AG09319 (cell line): ENCODE results near the gene PCDHGC3.

Source experiments
- DNase-seq: peaks from one replicate; pipeline ENCODE4 v3.0.0-alpha.2; 2010; ENCODE audit warnings: low read depth; ENCODE audit errors: extremely low read depth
- TF ChIP-seq, protein P1 (sequence below): IDR thresholded peaks from 2 replicates; pipeline ENCODE4 v1.5.1; 2011; ENCODE audit warnings: low read depth, mild to moderate bottlenecking, inconsistent platforms, low read length, moderate library complexity

PCDHGC3 gene

DNA sequence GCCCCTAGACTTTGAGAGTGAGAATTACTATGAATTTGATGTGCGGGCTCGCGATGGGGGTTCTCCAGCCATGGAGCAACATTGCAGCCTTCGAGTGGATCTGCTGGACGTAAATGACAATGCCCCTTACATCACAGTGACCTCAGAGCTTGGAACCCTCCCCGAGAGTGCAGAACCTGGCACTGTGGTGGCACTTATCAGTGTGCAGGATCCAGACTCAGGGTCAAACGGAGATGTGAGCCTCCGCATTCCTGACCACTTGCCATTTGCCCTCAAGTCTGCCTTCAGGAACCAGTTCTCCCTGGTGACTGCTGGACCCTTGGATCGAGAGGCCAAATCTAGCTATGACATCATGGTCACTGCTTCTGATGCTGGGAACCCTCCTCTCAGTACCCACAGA lies 10.3 kb downstream of the PCDHGC3 start:
- no peak for DNase-seq
- TF ChIP-seq, protein P1, sequence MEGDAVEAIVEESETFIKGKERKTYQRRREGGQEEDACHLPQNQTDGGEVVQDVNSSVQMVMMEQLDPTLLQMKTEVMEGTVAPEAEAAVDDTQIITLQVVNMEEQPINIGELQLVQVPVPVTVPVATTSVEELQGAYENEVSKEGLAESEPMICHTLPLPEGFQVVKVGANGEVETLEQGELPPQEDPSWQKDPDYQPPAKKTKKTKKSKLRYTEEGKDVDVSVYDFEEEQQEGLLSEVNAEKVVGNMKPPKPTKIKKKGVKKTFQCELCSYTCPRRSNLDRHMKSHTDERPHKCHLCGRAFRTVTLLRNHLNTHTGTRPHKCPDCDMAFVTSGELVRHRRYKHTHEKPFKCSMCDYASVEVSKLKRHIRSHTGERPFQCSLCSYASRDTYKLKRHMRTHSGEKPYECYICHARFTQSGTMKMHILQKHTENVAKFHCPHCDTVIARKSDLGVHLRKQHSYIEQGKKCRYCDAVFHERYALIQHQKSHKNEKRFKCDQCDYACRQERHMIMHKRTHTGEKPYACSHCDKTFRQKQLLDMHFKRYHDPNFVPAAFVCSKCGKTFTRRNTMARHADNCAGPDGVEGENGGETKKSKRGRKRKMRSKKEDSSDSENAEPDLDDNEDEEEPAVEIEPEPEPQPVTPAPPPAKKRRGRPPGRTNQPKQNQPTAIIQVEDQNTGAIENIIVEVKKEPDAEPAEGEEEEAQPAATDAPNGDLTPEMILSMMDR: no peak

DNA sequence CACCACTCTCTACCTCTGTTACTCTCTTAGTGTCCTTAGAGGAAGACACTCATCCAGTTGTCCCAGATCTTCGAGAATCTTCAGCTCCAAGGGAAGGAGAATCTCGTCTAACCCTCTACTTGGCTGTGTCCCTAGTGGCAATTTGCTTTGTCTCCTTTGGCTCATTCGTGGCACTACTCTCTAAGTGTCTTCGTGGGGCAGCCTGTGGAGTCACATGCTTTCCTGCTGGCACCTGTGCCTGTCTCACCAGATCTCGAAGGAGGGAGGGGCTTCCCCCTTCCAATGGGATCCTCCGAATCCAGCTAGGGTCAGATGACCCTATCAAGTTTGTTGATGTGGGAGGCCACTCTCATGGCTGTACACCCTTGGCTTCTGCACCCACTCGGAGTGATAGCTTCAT lies 11.4 kb downstream of the PCDHGC3 start:
- no peak for DNase-seq
- TF ChIP-seq, protein P1: no peak

DNA sequence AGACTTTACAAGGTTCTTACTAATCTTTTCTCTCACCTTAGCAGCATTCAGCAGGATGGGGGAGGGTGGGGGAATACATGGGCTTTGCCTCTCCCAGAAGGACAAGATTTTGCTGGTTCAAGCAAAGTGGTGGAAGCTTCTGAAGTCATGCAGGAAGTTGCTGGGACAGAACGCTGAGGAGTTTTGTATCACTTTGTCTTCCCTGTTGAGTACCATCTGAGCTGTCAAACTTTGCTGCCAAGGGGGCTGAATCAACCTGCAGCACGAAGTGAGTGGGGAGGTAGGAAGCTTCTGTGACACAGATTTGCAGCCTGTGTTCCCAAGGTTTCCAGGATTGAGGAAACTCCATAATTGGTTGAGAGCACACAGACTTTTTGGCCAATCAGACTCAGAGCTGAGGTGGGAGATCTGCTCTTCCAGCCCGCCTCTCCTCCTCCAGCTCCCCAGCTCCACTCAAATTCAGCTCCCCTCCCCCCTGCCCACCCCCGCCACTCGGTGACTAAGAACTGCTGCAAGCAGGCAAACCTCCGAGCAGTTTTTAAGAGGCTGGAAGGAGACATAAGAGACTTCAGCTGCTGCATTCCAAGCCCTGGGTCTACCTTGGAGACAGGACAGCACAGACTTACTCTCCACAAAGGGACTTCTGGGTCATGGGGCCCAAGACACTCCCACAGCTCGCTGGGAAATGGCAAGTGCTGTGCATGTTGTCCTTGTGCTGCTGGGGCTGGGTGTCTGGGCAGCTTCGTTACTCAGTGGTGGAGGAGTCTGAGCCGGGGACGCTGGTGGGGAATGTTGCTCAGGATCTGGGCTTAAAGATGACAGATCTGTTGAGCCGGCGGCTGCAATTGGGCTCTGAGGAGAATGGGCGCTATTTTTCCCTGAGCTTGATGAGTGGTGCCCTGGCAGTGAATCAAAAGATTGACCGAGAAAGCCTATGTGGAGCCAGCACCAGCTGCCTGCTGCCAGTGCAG lies 13.1 kb downstream of the PCDHGC3 start, which contains the start of gene PCDHGC5:
TSS of gene PCDHGC5 (plus strand) at position 491 of the 971 bp plus-strand sequence. CDS start at position 651, 160 bp downstream.
- TF ChIP-seq, protein P1: no peak
- no peak for DNase-seq

DNA sequence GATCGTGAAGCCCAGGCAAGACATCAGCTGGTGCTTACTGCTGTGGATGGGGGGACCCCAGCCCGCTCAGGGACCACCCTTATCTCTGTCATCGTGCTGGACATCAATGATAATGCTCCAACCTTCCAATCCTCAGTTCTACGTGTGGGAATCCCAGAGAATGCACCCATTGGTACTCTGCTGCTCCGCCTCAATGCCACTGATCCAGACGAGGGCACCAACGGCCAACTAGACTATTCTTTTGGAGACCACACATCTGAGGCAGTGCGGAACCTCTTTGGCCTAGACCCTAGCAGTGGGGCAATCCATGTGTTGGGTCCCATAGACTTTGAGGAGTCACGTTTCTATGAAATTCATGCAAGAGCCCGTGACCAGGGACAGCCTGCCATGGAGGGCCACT lies 14.1 kb downstream of the PCDHGC3 start:
- TF ChIP-seq, protein P1: no peak
- DNase-seq: no peak

DNA sequence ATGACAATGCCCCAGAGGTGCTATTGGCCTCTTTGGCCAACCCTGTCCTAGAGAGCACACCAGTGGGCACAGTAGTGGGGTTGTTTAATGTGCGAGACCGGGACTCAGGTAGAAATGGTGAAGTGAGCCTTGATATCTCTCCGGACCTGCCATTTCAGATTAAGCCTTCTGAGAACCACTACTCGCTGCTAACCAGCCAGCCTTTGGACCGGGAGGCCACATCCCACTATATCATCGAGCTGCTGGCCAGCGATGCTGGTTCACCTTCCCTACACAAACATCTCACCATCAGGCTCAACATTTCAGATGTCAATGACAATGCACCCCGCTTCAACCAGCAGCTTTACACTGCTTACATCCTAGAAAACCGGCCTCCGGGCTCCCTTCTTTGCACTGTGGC lies 14.5 kb downstream of the PCDHGC3 start:
- DNase-seq: no peak
- TF ChIP-seq, protein P1: no peak

DNA sequence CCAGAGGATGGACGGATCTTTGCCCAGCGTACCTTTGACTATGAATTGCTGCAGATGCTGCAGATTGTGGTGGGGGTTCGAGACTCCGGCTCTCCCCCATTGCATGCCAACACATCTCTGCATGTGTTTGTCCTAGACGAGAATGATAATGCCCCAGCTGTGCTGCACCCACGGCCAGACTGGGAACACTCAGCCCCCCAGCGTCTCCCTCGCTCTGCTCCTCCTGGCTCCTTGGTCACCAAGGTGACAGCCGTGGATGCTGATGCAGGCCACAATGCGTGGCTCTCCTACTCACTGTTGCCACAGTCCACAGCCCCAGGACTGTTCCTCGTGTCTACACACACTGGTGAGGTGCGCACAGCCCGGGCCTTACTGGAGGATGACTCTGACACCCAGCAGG lies 15.0 kb downstream of the PCDHGC3 start:
- DNase-seq: no peak
- TF ChIP-seq, protein P1: no peak
